HCEC 1CT (cell line): ENCODE results near the gene GRID2.
"Not testable (repeated sequence)": the region's sequence is repeated elsewhere in the genome, so short reads cannot be mapped to it uniquely, and the experiment has no call there.

Source experiments
- DNase-seq: peaks from one replicate; pipeline ENCODE4 v3.0.0-alpha.2; 2017

GRID2 gene

DNA sequence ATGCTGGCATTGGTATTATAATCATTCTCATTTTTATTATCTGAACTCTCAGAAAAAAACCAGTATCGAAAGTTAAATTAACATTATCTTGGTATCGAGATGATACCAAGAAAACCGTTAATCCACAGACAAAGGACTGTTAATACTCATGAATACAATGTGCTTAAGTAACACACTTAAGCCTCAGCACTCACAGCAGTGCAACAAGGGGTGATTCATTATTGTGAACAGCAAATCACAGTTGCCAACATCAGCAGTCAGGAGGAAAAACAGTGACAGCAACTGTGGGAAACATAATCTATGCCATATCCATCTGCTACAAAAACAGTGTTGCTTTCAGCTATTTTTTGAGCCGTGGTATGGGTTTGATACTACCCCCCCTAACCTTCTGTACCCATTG, 1313.8 kb downstream of the GRID2 start:
- peak; percentile 0 for DNase-seq

GRCh38 chr4:93633721-93634120, 1330.0 kb downstream of the GRID2 start:
- DNase-seq, result no peak

DNA sequence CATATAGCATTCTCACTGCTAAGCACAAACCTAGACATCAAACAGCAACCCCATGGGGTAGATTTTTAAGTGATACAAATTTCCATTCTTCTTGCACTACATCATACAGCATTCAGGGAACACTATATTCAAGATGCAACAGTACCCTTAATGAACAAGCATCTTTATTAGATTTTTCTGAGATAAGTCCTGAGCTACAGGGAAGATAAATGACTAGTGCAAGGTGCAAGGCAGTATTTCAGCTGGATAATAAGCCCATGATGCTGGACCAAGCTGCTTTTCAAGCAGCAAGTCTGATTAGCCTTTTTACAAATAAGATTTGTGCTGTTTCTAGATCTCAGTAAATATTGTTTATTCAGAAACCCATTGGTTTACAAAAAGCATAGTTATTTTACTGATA, 1332.2 kb downstream of the GRID2 start:
- no peak for DNase-seq

- no peak for DNase-seq
Measured at GRCh38 chr4:93645120-93645519, 1341.4 kb downstream of the GRID2 start.

- peak; percentile 13 for DNase-seq
Measured at GRCh38 chr4:93646233-93646930, 1342.6 kb downstream of the GRID2 start.

DNA sequence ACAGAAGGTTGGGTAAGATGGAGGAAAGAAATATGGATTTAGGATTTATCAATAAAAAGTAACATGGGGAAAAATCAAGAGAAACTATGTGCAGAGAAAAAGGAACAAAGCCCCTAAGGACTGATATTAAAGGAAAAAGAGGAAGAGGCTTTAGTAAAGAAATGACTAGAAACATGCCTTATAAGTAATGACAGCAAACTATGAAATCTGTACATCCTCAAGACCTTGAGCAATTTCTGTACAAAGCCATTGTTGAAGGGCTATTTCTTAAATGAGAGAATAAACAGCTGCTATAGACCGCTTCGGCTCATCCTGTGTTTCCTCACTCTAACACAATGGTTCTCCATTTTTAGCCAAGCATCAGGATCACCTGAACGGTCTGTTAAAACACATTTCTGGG, 1344.5 kb downstream of the GRID2 start:
- no peak for DNase-seq

- DNase-seq, result no peak
Measured at GRCh38 chr4:93649828-93650227, 1346.1 kb downstream of the GRID2 start.

DNA sequence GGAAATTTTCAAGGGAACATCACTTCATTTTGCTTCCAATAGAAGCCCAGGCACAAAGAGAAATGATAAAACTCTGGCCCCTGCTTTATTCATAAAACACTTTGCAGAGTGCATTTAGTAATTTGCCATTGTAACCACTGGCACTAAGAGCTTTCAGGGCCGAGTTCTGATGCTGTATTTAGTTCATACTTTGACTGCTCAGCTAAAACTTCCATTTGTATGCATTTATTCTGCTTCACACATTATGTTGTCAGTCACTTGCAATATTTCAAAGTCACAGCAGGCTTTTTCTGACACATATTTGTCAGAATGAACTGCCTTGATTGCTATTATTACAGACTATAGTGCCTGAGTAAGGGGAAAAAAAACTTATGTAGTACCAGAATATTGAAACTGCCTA, 1350.4 kb downstream of the GRID2 start:
- DNase-seq, result no peak

- no peak for DNase-seq
Measured at GRCh38 chr4:93657527-93657926, 1353.8 kb downstream of the GRID2 start.

GRCh38 chr4:93658443-93658842, 1354.7 kb downstream of the GRID2 start:
- peak; percentile 37 for DNase-seq

DNA sequence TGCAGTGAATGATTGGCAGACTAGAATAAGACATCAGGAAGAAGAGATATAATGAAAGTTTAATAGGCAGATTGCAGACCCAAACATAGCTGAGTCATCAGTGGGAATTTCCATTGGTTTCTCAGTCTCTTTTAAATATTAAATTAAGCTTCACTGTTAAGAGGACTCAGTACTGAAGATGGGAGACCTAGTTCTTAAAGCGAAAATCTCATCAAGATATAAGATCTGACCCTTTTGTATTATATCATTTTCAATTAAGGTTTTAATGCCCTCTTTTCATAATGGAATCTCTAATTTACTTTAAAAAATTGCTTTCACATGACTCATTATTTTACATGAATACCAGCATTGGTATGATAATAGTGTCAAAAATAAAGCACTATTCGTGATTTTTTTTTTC, 1355.9 kb downstream of the GRID2 start:
- DNase-seq, result peak; percentile 3

GRCh38 chr4:93660036-93660435, 1356.3 kb downstream of the GRID2 start:
- DNase-seq, result no peak

- DNase-seq, result no peak
Measured at GRCh38 chr4:93670434-93670833, 1366.7 kb downstream of the GRID2 start.

GRCh38 chr4:93671093-93671492, 1367.3 kb downstream of the GRID2 start:
- DNase-seq, result no peak

GRCh38 chr4:93676937-93677336, 1373.2 kb downstream of the GRID2 start:
- not testable (repeated sequence) for DNase-seq

DNA sequence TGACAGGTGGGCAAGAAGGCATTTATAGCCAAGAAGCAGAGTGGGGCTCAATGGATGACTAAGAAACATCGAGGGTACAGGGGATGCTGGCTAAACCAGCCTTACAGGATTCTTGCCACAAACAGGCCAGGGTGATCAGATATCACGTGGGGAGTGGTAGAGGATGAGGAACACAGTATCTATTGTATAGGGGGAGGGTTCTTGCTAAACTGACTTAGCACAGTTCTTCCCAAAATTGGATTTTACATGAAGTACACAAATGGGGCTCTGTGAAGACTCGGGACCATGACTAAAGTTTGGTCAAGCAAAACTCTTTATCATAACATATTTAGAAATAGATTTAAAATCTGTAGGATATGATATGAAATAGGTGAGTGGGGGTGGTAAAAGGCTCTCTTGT, 1380.8 kb downstream of the GRID2 start:
- DNase-seq, result no peak

DNA sequence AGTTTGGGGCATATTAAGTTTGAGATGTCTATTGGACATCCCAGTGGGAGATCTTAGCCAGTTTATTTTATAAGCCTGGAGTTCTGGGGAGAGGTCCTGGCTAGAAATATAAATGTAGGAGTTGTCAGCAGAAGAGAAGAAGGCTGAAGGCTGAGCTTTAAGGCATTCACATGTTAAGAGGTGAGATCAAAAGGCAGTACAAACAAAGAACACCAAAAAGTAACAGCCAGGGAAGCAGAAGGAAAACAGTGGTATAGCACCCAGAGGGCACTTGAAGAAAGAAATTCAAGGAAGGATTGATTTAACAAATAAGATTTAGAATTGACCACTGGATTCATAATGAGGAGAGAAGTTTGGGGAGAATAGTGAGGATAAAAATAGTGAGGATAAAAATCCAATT, 1383.5 kb downstream of the GRID2 start:
- DNase-seq, result no peak

DNA sequence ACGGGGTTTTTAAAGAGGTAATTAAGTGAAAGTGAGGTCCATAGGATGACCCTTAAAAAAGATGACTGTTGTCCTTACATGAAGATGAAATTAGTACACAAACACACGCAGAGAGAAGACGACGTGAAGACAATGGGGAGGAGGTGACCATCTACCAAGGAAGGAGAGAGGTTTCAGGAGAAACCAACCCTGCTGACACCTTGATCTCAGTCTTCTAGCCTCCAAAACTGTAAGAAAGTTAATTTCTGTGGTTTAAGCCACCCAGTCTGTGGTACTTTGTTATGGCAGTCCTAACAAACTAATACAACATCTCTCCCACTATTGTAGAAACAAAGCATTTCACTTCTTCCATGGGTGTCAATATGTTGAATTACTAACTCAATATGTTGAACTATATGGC, 1385.2 kb downstream of the GRID2 start:
- DNase-seq, result no peak

GRCh38 chr4:93693141-93693540, 1389.4 kb downstream of the GRID2 start:
- no peak for DNase-seq

DNA sequence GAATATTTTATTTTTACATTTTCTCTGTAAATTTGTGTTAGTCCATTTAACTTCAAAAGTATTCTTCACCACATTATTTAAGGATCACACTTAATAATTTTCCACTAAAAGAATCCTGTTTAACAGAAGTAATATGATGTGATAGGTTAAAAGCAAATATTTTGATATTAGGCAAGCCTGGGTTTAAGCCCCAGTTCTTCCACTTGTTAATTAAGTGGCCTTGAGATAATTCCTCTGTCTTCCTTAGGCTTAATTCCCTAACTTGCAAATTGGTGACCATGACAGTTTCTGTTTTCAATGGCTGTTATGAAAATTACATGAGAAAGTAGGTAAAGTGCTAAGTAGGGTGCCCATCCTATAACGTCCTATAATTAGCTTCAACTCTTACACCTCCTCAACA, 1394.9 kb downstream of the GRID2 start:
- no peak for DNase-seq

DNA sequence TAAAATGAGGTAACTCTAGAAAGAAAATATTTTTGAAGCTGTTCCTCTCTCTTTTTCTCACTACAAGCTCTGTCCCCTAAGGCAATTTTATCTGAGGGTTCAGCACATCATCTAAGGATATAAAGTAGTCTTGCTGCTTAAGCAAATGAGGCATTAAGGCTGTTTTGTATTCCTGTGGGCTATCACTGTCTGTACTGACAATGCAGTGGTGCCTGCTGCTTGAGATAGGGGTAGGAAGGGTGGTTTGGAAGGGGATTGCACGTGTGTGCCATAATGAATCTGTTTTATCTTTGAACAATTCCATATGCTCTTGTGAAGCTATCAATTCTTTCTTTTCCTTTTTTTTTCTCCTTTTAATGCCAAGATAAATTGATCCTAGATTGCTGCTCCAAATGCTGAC, 1396.8 kb downstream of the GRID2 start:
- no peak for DNase-seq

DNA sequence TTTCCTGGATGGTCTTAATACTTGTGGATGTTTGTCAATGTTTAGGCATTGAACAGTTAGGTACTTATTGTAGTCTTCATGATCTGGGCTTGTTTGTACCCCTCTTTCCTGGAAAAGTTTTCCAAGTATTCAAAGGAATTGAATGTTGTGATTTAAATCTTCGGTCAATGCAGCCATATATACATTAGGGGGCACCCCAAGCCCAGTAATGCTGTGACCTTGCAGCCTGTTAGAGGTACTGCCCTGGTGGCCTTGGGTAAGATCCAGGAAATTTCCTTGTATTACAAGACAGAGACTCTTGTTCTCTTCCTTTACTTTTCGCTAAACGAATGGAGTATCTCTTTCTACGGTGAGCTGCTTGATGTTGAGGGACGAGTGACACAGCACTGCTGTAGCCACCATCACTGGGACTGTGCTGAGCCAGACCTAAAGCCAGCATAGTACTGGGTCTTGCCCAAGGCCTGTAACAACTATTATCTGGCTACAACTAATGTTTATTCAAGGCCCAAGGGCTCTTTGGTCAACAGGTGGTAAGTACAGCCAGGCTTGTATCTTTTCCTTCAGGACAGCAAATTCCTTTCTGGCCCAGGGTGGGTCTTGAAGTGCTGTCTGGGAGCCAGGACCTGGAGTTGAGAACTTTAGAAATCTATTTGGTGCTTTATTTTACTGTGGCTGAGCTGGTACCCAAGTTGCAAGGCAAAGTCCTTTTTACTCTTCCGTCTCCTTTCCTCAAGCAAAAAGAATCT, 1406.5 kb downstream of the GRID2 start:
- no peak for DNase-seq

DNA sequence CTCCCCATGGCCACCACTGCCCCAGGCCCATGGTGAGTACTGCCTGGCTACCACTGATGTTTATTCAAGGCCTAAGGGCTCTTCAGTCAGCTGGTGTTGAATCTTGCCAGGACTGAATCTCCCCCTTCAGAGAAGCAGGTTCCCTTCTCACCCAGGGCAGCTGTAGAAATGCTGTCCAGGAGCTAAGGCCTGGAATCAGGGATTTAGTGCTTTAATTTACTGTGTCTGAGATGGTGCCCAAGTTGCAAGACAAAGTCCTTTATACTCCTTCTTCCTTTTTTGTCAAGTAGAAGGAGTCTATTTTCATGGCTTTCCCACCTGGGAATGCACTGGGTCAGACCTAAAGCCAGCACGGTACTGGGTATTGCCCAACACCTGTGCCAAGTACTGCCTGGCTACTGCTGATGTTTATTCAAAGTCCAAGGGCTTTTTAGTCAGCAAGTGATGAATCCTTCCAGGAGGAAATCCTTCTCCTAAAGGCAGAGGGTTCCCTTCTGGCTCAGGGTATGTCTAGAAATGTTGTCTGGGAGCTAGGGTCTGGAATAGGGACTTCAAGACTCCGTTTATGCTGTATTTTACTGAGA, 1407.2 kb downstream of the GRID2 start:
- DNase-seq, result no peak

DNA sequence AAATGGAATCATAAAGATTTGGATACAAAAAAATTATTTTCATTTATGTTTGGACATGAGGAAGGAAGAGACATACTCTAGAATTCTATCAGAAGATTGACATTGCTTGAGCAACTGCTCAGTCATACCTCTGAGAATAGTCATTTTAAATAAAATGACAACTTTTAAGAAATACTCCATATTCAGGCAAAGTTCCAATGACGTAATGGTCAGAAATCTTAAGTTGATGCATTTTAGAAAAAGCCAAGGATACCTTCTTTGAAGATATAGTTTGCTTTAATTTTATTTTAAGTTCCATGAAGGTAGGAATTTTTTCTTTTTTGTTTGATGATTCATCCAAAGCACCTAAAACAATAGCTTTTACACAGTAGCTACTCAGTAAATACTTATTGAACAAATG, 1414.5 kb downstream of the GRID2 start:
- DNase-seq, result no peak
